Parathyroid adenoma (tissue), 2 donors: ENCODE measurements around the gene LBR.

Source experiments
- H2AFZ ChIP-seq: fragments of 300-600 bp; sonication (generic); one replicate; pipeline ENCODE4 v1.7.0; 2017; ENCODE audit warnings: antibody characterized with exemption, mild to moderate bottlenecking
- H3K27ac ChIP-seq: fragments of 300-600 bp; sonication (generic); one replicate; pipeline ENCODE4 v1.7.0; 2017
- H3K27me3 ChIP-seq: fragments of 300-600 bp; sonication (generic); one replicate; pipeline ENCODE4 v1.7.0; 2017; ENCODE audit warnings: low read length; ENCODE audit not compliant: control insufficient read depth, insufficient read depth
- H3K36me3 ChIP-seq: fragments of 300-600 bp; sonication (generic); one replicate; pipeline ENCODE4 v1.7.0; 2017; ENCODE audit warnings: low read length; ENCODE audit not compliant: control insufficient read depth, insufficient read depth
- H3K4me1 ChIP-seq: fragments of 300-600 bp; sonication (generic); one replicate; pipeline ENCODE4 v1.7.0; 2017; ENCODE audit warnings: control low read depth
- H3K4me2 ChIP-seq: fragments of 300-600 bp; sonication (generic); one replicate; pipeline ENCODE4 v1.7.0; 2017; ENCODE audit warnings: low read length
- H3K4me3 ChIP-seq: fragments of 300-600 bp; sonication (generic); one replicate; pipeline ENCODE4 v1.7.0; 2017; ENCODE audit warnings: low read depth, low read length
- H3K79me2 ChIP-seq: fragments of 300-600 bp; sonication (generic); one replicate; pipeline ENCODE4 v1.7.0; 2017; ENCODE audit warnings: control low read depth
- H3K9ac ChIP-seq: fragments of 300-600 bp; sonication (generic); one replicate; pipeline ENCODE4 v1.7.0; 2017; ENCODE audit warnings: mild to moderate bottlenecking
- H3K9me3 ChIP-seq: fragments of 300-600 bp; sonication (generic); one replicate; pipeline ENCODE4 v1.7.0; 2017; ENCODE audit warnings: low read length; ENCODE audit not compliant: control insufficient read depth
- CTCF ChIP-seq: fragments of 300-600 bp; sonication (generic); IDR thresholded peaks from one replicate; pipeline ENCODE4 v1.7.0; 2017; ENCODE audit warnings: antibody characterized with exemption, mild to moderate bottlenecking
- donor health status: primary hyperparathyroidism.

The LBR gene

GRCh38 chr1:225471109-225471452 lies 43.2 kb upstream of the LBR start:
- H3K36me3 ChIP-seq = no peaks in the 10 kb centered on the region
- no peak overlapping the region for H2AFZ ChIP-seq
- no peak for TF ChIP-seq CTCF
- no peak overlapping the region for H3K27ac ChIP-seq
- no peaks in the 10 kb centered on the region for H3K27me3 ChIP-seq
- H3K4me1 ChIP-seq = no peaks in the 10 kb centered on the region
- no peaks in the 10 kb centered on the region for H3K79me2 ChIP-seq
- H3K9ac ChIP-seq = no peak overlapping the region
- no peak overlapping the region for H3K4me3 ChIP-seq
- H3K4me2 ChIP-seq = no peak overlapping the region
- H3K9me3 ChIP-seq = no peaks in the 10 kb centered on the region

DNA sequence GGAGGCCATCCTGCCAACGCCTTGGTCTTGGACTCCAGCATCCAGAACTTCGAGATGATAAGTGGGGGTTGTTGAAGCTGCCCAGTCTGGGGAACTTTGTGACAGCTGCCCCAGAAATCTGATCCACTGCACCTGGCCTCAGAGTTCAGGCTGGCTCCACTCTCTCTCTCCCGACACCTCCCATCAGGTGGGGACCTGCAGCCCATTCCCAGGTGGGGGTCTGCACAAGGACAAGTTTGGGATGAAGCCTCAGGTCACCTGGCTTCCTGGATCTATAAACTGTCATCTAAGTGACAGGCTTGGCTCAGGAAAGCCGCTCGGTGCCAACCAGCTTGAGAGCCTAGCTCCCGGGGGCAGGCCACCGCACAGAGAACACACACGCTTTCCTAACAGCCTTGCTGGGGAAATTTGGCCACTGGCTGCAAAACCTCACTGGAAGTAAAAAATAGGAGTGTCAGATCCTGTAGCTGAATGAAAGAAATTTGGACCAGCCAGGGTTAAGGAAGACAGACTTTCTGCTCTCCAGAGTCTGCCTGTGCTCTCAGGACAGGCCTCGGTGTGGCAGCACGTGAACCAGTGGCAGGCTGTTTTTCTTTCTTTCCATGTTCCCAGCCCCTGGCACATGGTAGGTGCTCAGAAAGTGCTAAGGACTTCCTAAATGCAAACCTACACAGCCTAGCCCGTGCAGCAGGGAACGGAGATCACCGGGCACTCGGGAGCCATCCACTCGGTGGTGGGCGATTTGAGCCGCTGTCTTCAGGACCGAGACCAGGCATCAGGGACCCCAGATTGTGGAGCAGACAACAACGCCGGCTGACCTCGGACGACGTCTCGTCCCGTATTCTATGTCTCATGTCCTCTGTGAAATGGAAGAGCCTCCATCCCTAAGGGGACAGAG lies 42.6 kb upstream of the LBR start:
- Histone ChIP-seq H3K79me2 (no peaks in the 10 kb centered on the region), H3K27ac (no peak overlapping the region), H3K4me2 (no peak overlapping the region), H2AFZ (no peak overlapping the region), H3K9ac (no peak overlapping the region), H3K9me3 (no peaks in the 10 kb centered on the region), H3K27me3 (no peaks in the 10 kb centered on the region), H3K36me3 (no peaks in the 10 kb centered on the region), H3K4me1 (no peaks in the 10 kb centered on the region), H3K4me3 (no peak overlapping the region)
- TF ChIP-seq CTCF = no peak

DNA sequence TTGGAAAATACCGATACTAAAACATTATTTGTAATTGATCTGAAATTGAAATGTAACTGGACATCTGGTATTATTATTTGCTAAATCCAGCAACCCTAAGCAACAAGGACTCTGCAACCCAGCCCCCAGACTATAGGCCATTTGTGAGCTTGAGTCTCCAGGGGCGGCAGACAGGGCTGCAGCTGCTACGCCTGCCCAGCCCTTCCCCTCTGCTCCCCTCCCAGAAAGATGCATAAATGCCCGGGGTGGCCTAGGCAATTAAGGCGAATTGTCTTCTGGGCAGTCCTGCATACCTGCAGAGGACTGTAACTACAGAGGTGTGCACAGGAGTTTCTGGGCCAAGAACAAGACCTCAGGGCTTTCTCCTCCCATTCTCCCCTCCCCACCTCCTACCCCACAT lies 41.2 kb upstream of the LBR start:
- Histone ChIP-seq H3K4me3 (no peak overlapping the region), H3K4me1 (no peaks in the 10 kb centered on the region), H3K79me2 (no peaks in the 10 kb centered on the region), H3K36me3 (no peaks in the 10 kb centered on the region), H3K9me3 (no peaks in the 10 kb centered on the region), H3K4me2 (no peak overlapping the region), H3K27ac (no peak overlapping the region), H3K27me3 (no peaks in the 10 kb centered on the region), H3K9ac (no peak overlapping the region), H2AFZ (no peak overlapping the region)
- no peak for TF ChIP-seq CTCF

GRCh38 chr1:225468270-225469020 lies 40.6 kb upstream of the LBR start:
- Histone ChIP-seq H3K4me2 (no peak overlapping the region), H2AFZ (no peak overlapping the region), H3K9me3 (no peaks in the 10 kb centered on the region), H3K27ac (no peak overlapping the region), H3K4me3 (no peak overlapping the region), H3K4me1 (no peaks in the 10 kb centered on the region), H3K79me2 (no peaks in the 10 kb centered on the region), H3K9ac (no peak overlapping the region), H3K36me3 (no peaks in the 10 kb centered on the region), H3K27me3 (no peaks in the 10 kb centered on the region)
- TF ChIP-seq CTCF = no peak
